H9 (cell line): Measurements from ENCODE around the gene IL36RN. TPM values are rescaled to one million over a fixed set of nuclear protein-coding genes. Genes with fewer than 3 reads are reported as not detected.

Source experiments
- DNase-seq: peaks from one replicate; pipeline ENCODE4 v3.0.0-alpha.2; 2017
- H2AFZ ChIP-seq: one replicate; pipeline ENCODE4 v1.6.1; 2013; ENCODE audit warnings: mild to moderate bottlenecking, low read length, control low read depth, moderate library complexity
- H2AK5ac ChIP-seq: 2 replicates; pipeline ENCODE4 v1.6.1; 2013; ENCODE audit warnings: low read length, control low read depth, mixed read lengths; ENCODE audit not compliant: insufficient read length
- H2BK120ac ChIP-seq: one replicate; pipeline ENCODE4 v1.6.1; 2013; ENCODE audit warnings: low read depth, mild to moderate bottlenecking, low read length, control low read depth, inconsistent platforms; ENCODE audit not compliant: poor library complexity, severe bottlenecking
- H2BK12ac ChIP-seq: 2 replicates; pipeline ENCODE4 v1.6.1; 2013; ENCODE audit warnings: low read length, control low read depth, mixed read lengths, low read depth; ENCODE audit not compliant: insufficient read length
- H2BK15ac ChIP-seq: 2 replicates; pipeline ENCODE4 v1.6.1; 2013; ENCODE audit warnings: low read depth, low read length, control low read depth
- H2BK20ac ChIP-seq: one replicate; pipeline ENCODE4 v1.6.1; 2013; ENCODE audit warnings: low read depth, mild to moderate bottlenecking, low read length, control low read depth, inconsistent platforms; ENCODE audit not compliant: poor library complexity, severe bottlenecking
- H2BK5ac ChIP-seq: 2 replicates; pipeline ENCODE4 v1.6.1; 2013; ENCODE audit warnings: low read length, control low read depth, mixed read lengths; ENCODE audit not compliant: insufficient read length
- H3K14ac ChIP-seq: 2 replicates; pipeline ENCODE4 v1.6.1; 2013; ENCODE audit warnings: low read length, control low read depth; ENCODE audit not compliant: insufficient read depth
- H3K18ac ChIP-seq: 2 replicates; pipeline ENCODE4 v1.6.1; 2013; ENCODE audit warnings: low read depth, mild to moderate bottlenecking, mixed read lengths, low read length, control low read depth; ENCODE audit not compliant: insufficient read length
- H3K23ac ChIP-seq: 2 replicates; pipeline ENCODE4 v1.6.1; 2013; ENCODE audit warnings: low read length, control low read depth, mixed read lengths, low read depth; ENCODE audit not compliant: insufficient read length
- H3K23me2 ChIP-seq: 2 replicates; pipeline ENCODE4 v1.6.1; 2013; ENCODE audit warnings: low read depth, mild to moderate bottlenecking, mixed read lengths, low read length, control low read depth; ENCODE audit not compliant: insufficient read length, poor library complexity, severe bottlenecking
- H3K27ac ChIP-seq: 2 replicates; pipeline ENCODE4 v1.5.1; 2013; ENCODE audit warnings: low read length, control low read depth, mixed read lengths, low read depth; ENCODE audit not compliant: insufficient read length
- H3K27me3 ChIP-seq: 2 replicates; pipeline ENCODE4 v1.6.1; 2013; ENCODE audit warnings: low read length, control low read depth, inconsistent platforms; ENCODE audit not compliant: insufficient read depth
- H3K4ac ChIP-seq: 2 replicates; pipeline ENCODE4 v1.6.1; 2013; ENCODE audit warnings: low read depth, mild to moderate bottlenecking, control low read depth, inconsistent platforms, low read length, moderate library complexity
- H3K4me1 ChIP-seq: 2 replicates; pipeline ENCODE4 v1.6.1; 2013; ENCODE audit warnings: low read length, control low read depth, inconsistent platforms; ENCODE audit not compliant: insufficient read depth
- H3K4me2 ChIP-seq: 2 replicates; pipeline ENCODE4 v1.6.1; 2013; ENCODE audit warnings: low read length, control low read depth, mixed read lengths; ENCODE audit not compliant: insufficient read length, insufficient read depth
- H3K56ac ChIP-seq: 2 replicates; pipeline ENCODE4 v1.6.1; 2013; ENCODE audit warnings: low read depth, mild to moderate bottlenecking, mixed read lengths, low read length, control low read depth; ENCODE audit not compliant: insufficient read length
- H3K79me1 ChIP-seq: 2 replicates; pipeline ENCODE4 v1.6.1; 2013; ENCODE audit warnings: low read depth, mild to moderate bottlenecking, moderate library complexity, low read length, control low read depth, inconsistent platforms; ENCODE audit not compliant: insufficient read depth, poor library complexity, severe bottlenecking
- H3K79me2 ChIP-seq: 2 replicates; pipeline ENCODE4 v1.6.1; 2013; ENCODE audit warnings: low read length, control low read depth, inconsistent platforms; ENCODE audit not compliant: insufficient read depth
- H3K9ac ChIP-seq: 2 replicates; pipeline ENCODE4 v1.6.1; 2013; ENCODE audit warnings: low read length, control low read depth, mixed read lengths; ENCODE audit not compliant: insufficient read length; ENCODE audit errors: extremely low read depth
- H3K9me3 ChIP-seq: one replicate; pipeline ENCODE4 v1.6.1; 2013; ENCODE audit warnings: low read depth, low read length, inconsistent platforms; ENCODE audit not compliant: control insufficient read depth
- H3T11ph ChIP-seq: one replicate; pipeline ENCODE4 v1.6.1; 2013; ENCODE audit warnings: mild to moderate bottlenecking, low read length, control low read depth, inconsistent platforms
- H4K20me1 ChIP-seq: one replicate; pipeline ENCODE4 v1.6.1; 2013; ENCODE audit not compliant: control insufficient read depth, insufficient read length, insufficient read depth
- H4K5ac ChIP-seq: 2 replicates; pipeline ENCODE4 v1.6.1; 2013; ENCODE audit warnings: low read depth, mild to moderate bottlenecking, mixed read lengths, low read length, control low read depth; ENCODE audit not compliant: insufficient read length
- H4K8ac ChIP-seq: replicated peaks from 2 replicates; pipeline ENCODE4 v1.6.1; 2013; ENCODE audit warnings: low read length, control low read depth, mixed read lengths, low read depth; ENCODE audit not compliant: insufficient read length
- H4K91ac ChIP-seq: 2 replicates; pipeline ENCODE4 v1.6.1; 2013; ENCODE audit warnings: low read depth, mild to moderate bottlenecking, moderate library complexity, mixed read lengths, low read length, control low read depth; ENCODE audit not compliant: insufficient read length
- H3K27ac Mint-ChIP-seq, 3 experiments: 2 replicates in 2 of 3; 3 replicates in 1 of 3; pipeline ENCODE4 v1.8.0; 2020 to 2021; ENCODE audit warnings: mixed read lengths in 3 of 3, mild to moderate bottlenecking in 1 of 3, moderate library complexity in 1 of 3
- H3K27me3 Mint-ChIP-seq: 2 replicates; pipeline ENCODE4 v1.8.0; 2021; ENCODE audit warnings: low read depth, mild to moderate bottlenecking, moderate library complexity, mixed read lengths
- H3K36me3 Mint-ChIP-seq, 3 experiments: 2 replicates in 2 of 3; 3 replicates in 1 of 3; pipeline ENCODE4 v1.8.0; 2020 to 2021; ENCODE audit warnings: low read depth in 3 of 3, mixed read lengths in 3 of 3; ENCODE audit not compliant: insufficient read depth in 1 of 3
- H3K4me1 Mint-ChIP-seq, 2 experiments: 2 replicates each; pipeline ENCODE4 v1.8.0; 2020; ENCODE audit warnings: mixed read lengths in 2 of 2
- H3K4me3 Mint-ChIP-seq, 2 experiments: 2 replicates in 1 of 2; 3 replicates in 1 of 2; pipeline ENCODE4 v1.8.0; 2020 to 2021; ENCODE audit warnings: mild to moderate bottlenecking in 2 of 2, mixed read lengths in 2 of 2, moderate library complexity in 1 of 2
- H3K9me3 Mint-ChIP-seq, 2 experiments: 2 replicates in 1 of 2; 3 replicates in 1 of 2; pipeline ENCODE4 v1.8.0; 2020; ENCODE audit warnings: mild to moderate bottlenecking in 2 of 2, mixed read lengths in 2 of 2, moderate library complexity in 1 of 2
- CTCF ChIP-seq: fragments of 200-600 bp; sonication (generic); conservative IDR thresholded peaks from 3 replicates; pipeline ENCODE4 v1.8.0; 2021; ENCODE audit warnings: antibody characterized with exemption, mild to moderate bottlenecking
- WGBS: extraction: QIAGEN DNeasy Blood & Tissue Kit; methylation state at CpG from one replicate; pipeline ENCODE4 v1.1.7; 2013; ENCODE audit warnings: missing lambda C conversion rate, low lambda C conversion rate, mixed read lengths; ENCODE audit not compliant: insufficient read length; ENCODE audit errors: extremely low coverage; 5-methylcytosine and 5-hydroxymethylcytosine counted together
- total RNA-seq: library from RNA; stranded (reverse); gene quantifications from 2 replicates; pipeline ENCODE4 v1.2.1, GENCODE V29; 2021

Gene IL36RN
- total RNA-seq, 1 experiment from 2014 or later = not detected

DNA sequence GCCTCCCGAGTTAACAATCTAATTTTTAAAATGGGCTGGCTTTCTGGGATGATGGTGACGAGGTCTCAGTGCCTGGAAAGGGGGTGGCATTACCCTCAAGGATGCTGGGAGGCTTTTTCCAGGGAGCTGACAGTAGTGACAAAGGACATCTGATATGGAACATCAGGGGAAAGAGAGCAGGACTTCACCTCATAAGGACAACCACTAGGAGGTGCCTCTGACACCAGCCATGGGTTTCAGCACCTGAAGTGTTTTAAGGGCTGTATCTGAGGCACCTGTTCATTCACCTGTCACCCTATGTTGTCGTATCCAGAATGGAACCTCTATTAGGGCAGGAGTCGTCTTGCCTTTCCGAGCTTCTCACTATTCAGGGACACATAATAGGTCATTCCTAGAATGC lies 17.1 kb upstream of the IL36RN start:
- H4K91ac ChIP-seq = no peak overlapping the region
- no peak overlapping the region for H2BK120ac ChIP-seq
- no peak overlapping the region for H2AFZ ChIP-seq
- H3K27ac ChIP-seq = no peak overlapping the region
- H4K8ac ChIP-seq = no peak overlapping the region
- Mint-ChIP-seq H3K27ac (peak overlapping the region in 1 of 3 experiments; percentile 40; a peak in 1 of 7 replicates), H3K27me3 (peaks cover 17% of the 10 kb centered on the region), H3K4me3 (no peak overlapping the region), H3K36me3 (no peaks in the 10 kb centered on the region), H3K9me3 (peaks cover 7 to 38% of the 10 kb centered on the region in 2 experiments), H3K4me1 (no peaks in the 10 kb centered on the region)
- H3K56ac ChIP-seq = no peak overlapping the region
- H3K4ac ChIP-seq = no peak overlapping the region
- no peak overlapping the region for H3K9ac ChIP-seq
- no peaks in the 10 kb centered on the region for H4K20me1 ChIP-seq
- H3K79me2 ChIP-seq = no peaks in the 10 kb centered on the region
- H3K9me3 ChIP-seq = no peaks in the 10 kb centered on the region
- no peak overlapping the region for H4K5ac ChIP-seq
- no peak overlapping the region for H3K23ac ChIP-seq
- no peaks in the 10 kb centered on the region for H3K79me1 ChIP-seq
- H2BK5ac ChIP-seq = no peak overlapping the region
- no peak for DNase-seq
- no peaks in the 10 kb centered on the region for H3K23me2 ChIP-seq
- no CpG with 5 or more reads among the region's 5 CpGs for WGBS
- H2BK12ac ChIP-seq = no peak overlapping the region
- H2BK20ac ChIP-seq = no peak overlapping the region
- TF ChIP-seq CTCF = peak; percentile 57; the same call in 2 of the 3 replicates
- H3K18ac ChIP-seq = no peak overlapping the region
- no peak overlapping the region for H3T11ph ChIP-seq
- H3K4me2 ChIP-seq = no peak overlapping the region
- H3K14ac ChIP-seq = no peak overlapping the region
- no peak overlapping the region for H2AK5ac ChIP-seq
- no peak overlapping the region for H2BK15ac ChIP-seq
- H3K4me1 ChIP-seq = no peaks in the 10 kb centered on the region
- no peaks in the 10 kb centered on the region for H3K27me3 ChIP-seq
